Measurements from ENCODE around the gene SHANK3. TPM values are rescaled to one million over a fixed set of nuclear protein-coding genes. Genes with fewer than 3 reads are reported as not detected.
"Not testable (repeated sequence)": the region's sequence is repeated elsewhere in the genome, so short reads cannot be mapped to it uniquely, and the experiment has no call there.

SHANK3 gene
- total and polyA plus RNA-seq, 12 donors, result 14.3 to 59.8 (median 24.7) TPM

DNA sequence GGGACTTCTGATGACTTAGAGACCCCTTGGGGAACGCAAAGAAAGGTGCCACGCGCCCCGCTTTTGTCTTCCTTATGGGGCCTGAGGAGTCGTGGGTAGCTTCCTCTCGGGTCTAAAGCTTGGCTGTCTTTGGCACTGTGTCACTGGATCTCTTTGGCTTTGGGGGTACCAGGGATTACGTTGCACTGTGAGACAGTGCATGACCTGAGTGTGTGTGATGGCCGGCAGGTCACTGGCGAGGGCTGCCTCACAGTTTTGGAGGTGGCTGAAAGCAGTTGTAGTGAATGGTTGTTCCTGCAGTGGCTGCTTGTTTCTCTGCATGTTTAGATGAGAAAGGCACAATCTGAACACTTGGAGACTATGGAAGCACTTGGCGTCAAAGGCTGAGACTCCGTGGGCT, 38.9 kb upstream of the SHANK3 start:
- H3K36me3 ChIP-seq, result no peaks in the 10 kb centered on the region
- intact Hi-C loops (cut with DNase I), result no loop called here
- H3K9me3 ChIP-seq, result no peaks in the 10 kb centered on the region
- no peak overlapping the region for H3K4me3 ChIP-seq
- WGBS, 2 donors, result 86 to 89% methylated on average over 11 of the region's 11 CpGs
- ATAC-seq (no peak), DNase-seq (no peak)
- TF ChIP-seq CTCF (IDR thresholded peaks at IDR 0.05), result no peak
- no peak overlapping the region for H3K27ac ChIP-seq
- H3K4me1 ChIP-seq, result peaks cover 0 to 13% (median 3%) of the 10 kb centered on the region in 9 donors
- H3K27me3 ChIP-seq, result no peaks in the 10 kb centered on the region

DNA sequence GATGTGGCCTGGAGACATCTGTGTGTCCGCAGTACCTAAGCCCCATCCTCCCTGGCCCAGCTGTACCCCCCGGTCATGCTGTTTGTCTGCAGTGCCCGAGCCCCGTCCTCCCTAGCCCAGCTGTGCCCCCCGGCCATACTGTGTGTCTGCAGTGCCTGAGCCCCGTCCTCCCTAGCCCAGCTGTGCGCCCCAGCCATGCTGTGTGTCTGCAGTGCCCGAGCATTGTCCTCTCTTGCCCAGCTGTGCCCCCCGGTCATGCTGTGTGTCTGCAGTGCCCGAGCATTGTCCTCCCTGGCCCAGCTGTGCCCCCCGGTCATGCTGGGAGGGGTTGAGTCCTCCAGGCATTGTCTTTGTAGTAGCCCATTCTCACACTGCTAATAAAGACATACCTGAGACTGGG, 37.0 kb upstream of the SHANK3 start:
- no peak for TF ChIP-seq CTCF (IDR thresholded peaks at IDR 0.05)
- ATAC-seq, result no peak
- 96 to 97% methylated on average over 11 of the region's 11 CpGs for WGBS, 2 donors

GRCh38 chr22:50640296-50640695, 32.3 kb upstream of the SHANK3 start:
- not testable (repeated sequence) for ATAC-seq, H3K36me3 ChIP-seq, H3K9me3 ChIP-seq, H3K4me3 ChIP-seq, DNase-seq
- intact Hi-C loops (cut with DNase I), result loop anchor here in 1 of 10 donors (5.0 kb wide), 1 partner anchor 52 kb away; no protein-coding TSS in a partner anchor
- 97% methylated on average over 12 of the region's 12 CpGs for WGBS, 2 donors
- Histone ChIP-seq H3K4me1 (peaks cover 11 to 25% (median 16%) of the 10 kb centered on the region in 9 donors), H3K27ac (peak overlapping the region in 5 of 10 donors; percentile 67 to 73 (median 69)), H3K27me3 (peaks cover 0 to 28% (median 10%) of the 10 kb centered on the region in 7 donors)

More for the DNA sequence above, 37.0 kb upstream of the SHANK3 start:
- intact Hi-C loops (cut with DNase I), result loop anchor here in 1 of 10 donors (5.0 kb wide), 2 partner anchors 57 to 77 kb away; no protein-coding TSS in a partner anchor
- no peak overlapping the region for H3K4me3 ChIP-seq
- H3K27ac ChIP-seq, result no peak overlapping the region
- no peaks in the 10 kb centered on the region for H3K36me3 ChIP-seq
- peaks cover 0 to 4% (median 0%) of the 10 kb centered on the region in 9 donors for H3K4me1 ChIP-seq
- H3K9me3 ChIP-seq, result no peaks in the 10 kb centered on the region
- H3K27me3 ChIP-seq, result no peaks in the 10 kb centered on the region
- no peak for DNase-seq

DNA sequence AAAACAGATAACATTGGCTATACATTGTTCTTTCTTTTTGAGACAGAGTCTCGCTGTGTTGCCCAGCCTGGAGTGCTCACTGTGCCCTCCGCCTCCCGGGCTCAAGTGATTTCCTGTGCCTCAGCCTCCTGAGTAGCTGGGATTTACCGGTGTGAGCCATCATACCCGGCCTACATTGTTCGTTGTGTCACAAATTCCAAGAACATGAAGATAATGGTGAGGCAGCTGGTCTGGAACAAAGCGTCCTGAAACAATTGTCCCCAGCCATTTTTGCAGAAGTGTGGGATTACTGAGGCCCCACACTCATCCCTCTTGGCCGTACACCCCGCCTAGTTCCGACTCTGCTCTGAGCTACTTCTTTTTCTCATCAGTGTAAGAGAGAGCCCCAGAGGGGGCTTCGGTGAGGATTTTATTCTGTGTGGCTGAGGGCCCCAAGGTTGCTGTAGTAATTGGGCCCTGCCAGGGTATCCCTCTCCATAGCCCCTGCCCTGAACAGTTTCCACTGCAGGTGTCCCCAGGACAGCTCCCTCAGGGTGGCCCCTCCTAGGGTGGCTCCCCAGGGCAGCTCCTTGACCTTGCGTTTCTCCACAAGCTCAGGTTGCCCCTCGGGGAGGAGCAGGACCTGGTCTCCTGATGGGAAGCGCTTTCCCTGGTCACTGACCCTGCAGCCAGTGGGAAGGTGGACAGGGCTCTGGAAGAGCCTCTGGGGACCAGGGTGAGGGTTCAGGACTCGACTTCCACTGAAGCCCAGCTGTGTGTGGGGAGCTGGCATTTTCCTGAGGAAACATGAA, 31.6 kb upstream of the SHANK3 start:
- 68 to 75% methylated on average over 15 of the region's 15 CpGs for WGBS, 2 donors
- H3K27me3 ChIP-seq, result peaks cover 0 to 36% (median 18%) of the 10 kb centered on the region in 7 donors
- H3K4me3 ChIP-seq, result no peak overlapping the region
- no peak for TF ChIP-seq CTCF (IDR thresholded peaks at IDR 0.05)
- intact Hi-C loops (cut with DNase I), result loop anchor here in 2 of 10 donors (1.0 to 5.0 kb wide), 2 partner anchors 31 to 51 kb away; partner anchors contain the start of gene SHANK3 (in 1 of the 2)
- peak in 7 of 8 donors; percentile 23 to 78 (median 68) for ATAC-seq
- peak overlapping the region; percentile 40 to 94 (median 64) for H3K27ac ChIP-seq
- no peaks in the 10 kb centered on the region for H3K9me3 ChIP-seq
- H3K36me3 ChIP-seq, result no peaks in the 10 kb centered on the region
- H3K4me1 ChIP-seq, result peaks cover 11 to 25% (median 16%) of the 10 kb centered on the region in 9 donors
- no peak for DNase-seq

Data from heart right ventricle (tissue), 16 donors.